Psoas muscle (tissue), 8 donors: ENCODE results near the gene TMTC2. TPM values are rescaled to one million over a fixed set of nuclear protein-coding genes. Genes with fewer than 3 reads are reported as not detected.

Source experiments
- ATAC-seq, 4 donors: fragments of 200-7000 bp; cut with Tn5 transposase; one replicate each; pipeline ENCODE4 v1.9.1; 2020; ENCODE audit warnings: moderate library complexity in 3 of 4, mild to moderate bottlenecking in 2 of 4
- DNase-seq, 2 donors: peaks; one replicate each; pipeline ENCODE4 v3.0.0-alpha.2; 2020
- H3K27ac ChIP-seq: fragments of 200-600 bp; one replicate; pipeline ENCODE4 v1.8.0; 2022
- H3K27me3 ChIP-seq, 3 donors: fragments of 200-600 bp in 1 of 3; one replicate each; pipeline versions ENCODE4 v1.6.1 to v1.8.0; 2013 to 2022; ENCODE audit warnings: low read length in 2 of 3, mild to moderate bottlenecking in 2 of 3, moderate library complexity in 1 of 3; ENCODE audit not compliant: insufficient read depth in 3 of 3
- H3K36me3 ChIP-seq, 2 donors: fragments of 200-600 bp in 1 of 2; one replicate each; pipeline versions ENCODE4 v1.6.1 to v1.8.0; 2013 to 2022; ENCODE audit warnings: low read depth in 1 of 2, mild to moderate bottlenecking in 1 of 2, moderate library complexity in 1 of 2; ENCODE audit not compliant: insufficient read depth in 1 of 2
- H3K4me1 ChIP-seq: fragments of 200-600 bp; one replicate; pipeline ENCODE4 v1.8.0; 2022
- H3K4me3 ChIP-seq: fragments of 200-600 bp; one replicate; pipeline ENCODE4 v1.8.0; 2022; ENCODE audit warnings: mild to moderate bottlenecking
- H3K9me3 ChIP-seq: fragments of 200-600 bp; one replicate; pipeline ENCODE4 v1.8.0; 2022
- CTCF ChIP-seq: fragments of 200-600 bp; IDR thresholded peaks from one replicate; pipeline ENCODE4 v1.8.0; 2022; ENCODE audit warnings: antibody characterized with exemption
- WGBS, 3 donors: extraction: QIAGEN DNeasy Blood & Tissue Kit; methylation state at CpG; one replicate each; pipeline versions ENCODE4 v1.1.6 to v1.1.7; 2013; 5-methylcytosine and 5-hydroxymethylcytosine counted together
- intact Hi-C, 2 donors: fragments of 100-400 bp; cut with DNase I; formaldehyde crosslinking; loops; one replicate each; pipeline versions ENCODE4 v1.11.0 to v1.14.2; 2022
- polyA plus RNA-seq, 3 donors: library from polyadenylated mRNA; stranded (reverse); fragments of 200-250 nt; gene quantifications; one replicate each; pipeline ENCODE4 v1.2.3, GENCODE V29; 2013
- total RNA-seq, 4 donors: library from RNA; stranded (reverse); fragmentation: NEBNext Ultra II Directional in 2 of 4; extraction: Animal tissue kit (Norgen Biotek cat#: 25700) in 2 of 4; gene quantifications; one replicate each; pipeline versions ENCODE4 v1.2.1 to v1.2.4, GENCODE V29; 2021 to 2023
- donor health status: healthy with polysubstance abuse.
- donor health status: DM: no; HTN: no; CAD: no; lungs with moderate emphysema.
- donor health status: Bipolar disorder and iron deficiency.
- donor health status: healthy.
- donor health status: DM: yes; HTN: yes; CAD: no.
- donor health status: DM: no; HTN: no; CAD: no.
- donor health status: DM: no; HTN: no; CAD: no.
- donor health status: DM: yes; HTN: yes; CAD: no.

TMTC2 gene
- total and polyA plus RNA-seq, 7 donors = 0.85 to 2.7 (median 1.8) TPM

- Histone ChIP-seq H3K27ac (no peak overlapping the region), H3K27me3 (no peaks in the 10 kb centered on the region), H3K4me3 (no peak overlapping the region), H3K9me3 (no peaks in the 10 kb centered on the region), H3K4me1 (no peaks in the 10 kb centered on the region), H3K36me3 (no peaks in the 10 kb centered on the region)
- DNase-seq = no peak
- intact Hi-C loops = no loop called here
- TF ChIP-seq CTCF = no peak
- 86 to 91% (median 86%) methylated on average over 3 of the region's 3 CpGs for WGBS, 3 donors
- no peak for ATAC-seq
Observed at GRCh38 chr12:82858534-82858917, 171.8 kb downstream of the TMTC2 start.

GRCh38 chr12:82862069-82862841, 175.5 kb downstream of the TMTC2 start:
- H3K27ac ChIP-seq = no peak overlapping the region
- TF ChIP-seq CTCF = no peak
- DNase-seq = no peak
- no peaks in the 10 kb centered on the region for H3K4me1 ChIP-seq
- 6 to 22% (median 13%) methylated on average over 1 of the region's 1 CpG for WGBS, 3 donors
- no peak overlapping the region for H3K4me3 ChIP-seq
- ATAC-seq = no peak
- no peaks in the 10 kb centered on the region for H3K27me3 ChIP-seq
- H3K36me3 ChIP-seq = no peaks in the 10 kb centered on the region
- intact Hi-C loops = no loop called here
- H3K9me3 ChIP-seq = no peaks in the 10 kb centered on the region

- H3K36me3 ChIP-seq = no peaks in the 10 kb centered on the region
- H3K27ac ChIP-seq = no peak overlapping the region
- no peaks in the 10 kb centered on the region for H3K4me1 ChIP-seq
- no peak for ATAC-seq
- no peak for TF ChIP-seq CTCF
- intact Hi-C loops = no loop called here
- no peaks in the 10 kb centered on the region for H3K9me3 ChIP-seq
- WGBS, 3 donors = 70 to 73% (median 72%) methylated on average over 6 of the region's 6 CpGs
- no peak overlapping the region for H3K4me3 ChIP-seq
- no peaks in the 10 kb centered on the region for H3K27me3 ChIP-seq
- DNase-seq = no peak
Observed at GRCh38 chr12:82862876-82863649, 176.4 kb downstream of the TMTC2 start.

GRCh38 chr12:82866227-82866775, 179.6 kb downstream of the TMTC2 start:
- intact Hi-C loops = no loop called here
- DNase-seq = no peak
- no peaks in the 10 kb centered on the region for H3K36me3 ChIP-seq
- no peaks in the 10 kb centered on the region for H3K27me3 ChIP-seq
- no peak overlapping the region for H3K27ac ChIP-seq
- H3K4me1 ChIP-seq = no peaks in the 10 kb centered on the region
- no peaks in the 10 kb centered on the region for H3K9me3 ChIP-seq
- no peak for ATAC-seq
- WGBS, 3 donors = 63 to 74% (median 73%) methylated on average over 4 of the region's 4 CpGs
- no peak overlapping the region for H3K4me3 ChIP-seq
- no peak for TF ChIP-seq CTCF
